HUES64 (cell line): Measurements from ENCODE around the gene AGT.
"Not testable (repeated sequence)": the region's sequence is repeated elsewhere in the genome, so short reads cannot be mapped to it uniquely, and the experiment has no call there.

Source experiments
- H3K27ac ChIP-seq: 2 replicates; pipeline ENCODE4 v1.7.0; 2013; ENCODE audit warnings: low read depth, low read length, inconsistent platforms
- H3K27me3 ChIP-seq: 2 replicates; pipeline ENCODE4 v1.6.1; 2013; ENCODE audit warnings: mild to moderate bottlenecking, low read length; ENCODE audit not compliant: insufficient read depth
- H3K36me3 ChIP-seq: 2 replicates; pipeline ENCODE4 v1.6.1; 2013; ENCODE audit warnings: mild to moderate bottlenecking, low read length; ENCODE audit not compliant: insufficient read depth
- H3K4me1 ChIP-seq: 2 replicates; pipeline ENCODE4 v1.6.1; 2013; ENCODE audit warnings: mild to moderate bottlenecking, low read length, moderate library complexity; ENCODE audit not compliant: insufficient read depth
- H3K4me3 ChIP-seq: 2 replicates; pipeline ENCODE4 v1.5.1; 2013; ENCODE audit warnings: mild to moderate bottlenecking, low read length, moderate library complexity
- H3K9ac ChIP-seq: 2 replicates; pipeline ENCODE4 v1.6.1; 2013; ENCODE audit warnings: mild to moderate bottlenecking, low read depth, low read length
- H3K9me3 ChIP-seq: 2 replicates; pipeline ENCODE4 v1.6.1; 2013; ENCODE audit warnings: low read depth, low read length; ENCODE audit not compliant: insufficient read depth
- WGBS: fragments of 150-250, 120-280 bp; methylation state at CpG from one replicate; pipeline ENCODE4 v1.1.7; 2013; ENCODE audit warnings: missing lambda C conversion rate; 5-methylcytosine and 5-hydroxymethylcytosine counted together

Gene AGT

GRCh38 chr1:230706020-230706699 is 7.8 kb downstream of the AGT start:
- WGBS, result 94% methylated on average over 9 of the region's 9 CpGs

GRCh38 chr1:230705289-230706019 is 8.5 kb downstream of the AGT start:
- H3K9me3 ChIP-seq, result no peaks in the 10 kb centered on the region
- H3K27ac ChIP-seq, result no peak overlapping the region
- no peaks in the 10 kb centered on the region for H3K27me3 ChIP-seq
- H3K4me3 ChIP-seq, result no peak overlapping the region
- no peaks in the 10 kb centered on the region for H3K36me3 ChIP-seq
- 89% methylated on average over 18 of the region's 18 CpGs for WGBS
- H3K4me1 ChIP-seq, result peaks cover 4% of the 10 kb centered on the region; the same call in 1 of the 2 replicates
- H3K9ac ChIP-seq, result no peak overlapping the region

More at GRCh38 chr1:230706020-230706699, 7.8 kb downstream of the AGT start:
- H3K27ac ChIP-seq, result no peak overlapping the region
- H3K36me3 ChIP-seq, result no peaks in the 10 kb centered on the region
- H3K4me3 ChIP-seq, result no peak overlapping the region
- H3K27me3 ChIP-seq, result no peaks in the 10 kb centered on the region
- no peaks in the 10 kb centered on the region for H3K9me3 ChIP-seq
- no peak overlapping the region for H3K9ac ChIP-seq
- peaks cover 4% of the 10 kb centered on the region; the same call in 1 of the 2 replicates for H3K4me1 ChIP-seq

DNA sequence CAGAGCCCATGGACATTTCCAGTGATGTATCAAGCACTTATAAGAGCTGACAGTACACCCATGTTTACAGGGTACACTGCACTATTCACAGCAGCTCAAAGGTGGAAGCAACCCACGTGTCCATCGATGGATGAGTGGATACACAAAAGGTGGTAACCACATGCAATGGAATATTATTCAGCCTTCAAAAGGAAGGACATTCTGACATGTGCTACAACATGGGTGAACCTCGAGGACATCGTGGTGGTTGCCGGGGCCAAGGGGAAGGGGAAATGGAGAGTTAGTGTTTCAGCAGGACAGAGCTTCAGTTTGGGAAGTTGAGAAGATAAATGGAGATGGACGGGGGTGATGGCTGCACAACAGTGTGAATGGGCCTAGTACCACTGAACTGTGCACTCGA is 9.1 kb downstream of the AGT start:
- peaks cover 4% of the 10 kb centered on the region; the same call in 1 of the 2 replicates for H3K4me1 ChIP-seq
- no peak overlapping the region for H3K9ac ChIP-seq
- no peaks in the 10 kb centered on the region for H3K9me3 ChIP-seq
- no peak overlapping the region for H3K27ac ChIP-seq
- no peaks in the 10 kb centered on the region for H3K36me3 ChIP-seq
- H3K4me3 ChIP-seq, result no peak overlapping the region
- 94% methylated on average over 7 of the region's 7 CpGs for WGBS
- H3K27me3 ChIP-seq, result no peaks in the 10 kb centered on the region

GRCh38 chr1:230703679-230704385 is 10.1 kb downstream of the AGT start:
- Histone ChIP-seq H3K4me1 (peaks cover 4% of the 10 kb centered on the region; the same call in 1 of the 2 replicates), H3K9me3 (no peaks in the 10 kb centered on the region), H3K9ac (no peak overlapping the region), H3K4me3 (no peak overlapping the region), H3K27ac (no peak overlapping the region), H3K36me3 (no peaks in the 10 kb centered on the region), H3K27me3 (no peaks in the 10 kb centered on the region)
- WGBS, result 96% methylated on average over 8 of the region's 8 CpGs

DNA sequence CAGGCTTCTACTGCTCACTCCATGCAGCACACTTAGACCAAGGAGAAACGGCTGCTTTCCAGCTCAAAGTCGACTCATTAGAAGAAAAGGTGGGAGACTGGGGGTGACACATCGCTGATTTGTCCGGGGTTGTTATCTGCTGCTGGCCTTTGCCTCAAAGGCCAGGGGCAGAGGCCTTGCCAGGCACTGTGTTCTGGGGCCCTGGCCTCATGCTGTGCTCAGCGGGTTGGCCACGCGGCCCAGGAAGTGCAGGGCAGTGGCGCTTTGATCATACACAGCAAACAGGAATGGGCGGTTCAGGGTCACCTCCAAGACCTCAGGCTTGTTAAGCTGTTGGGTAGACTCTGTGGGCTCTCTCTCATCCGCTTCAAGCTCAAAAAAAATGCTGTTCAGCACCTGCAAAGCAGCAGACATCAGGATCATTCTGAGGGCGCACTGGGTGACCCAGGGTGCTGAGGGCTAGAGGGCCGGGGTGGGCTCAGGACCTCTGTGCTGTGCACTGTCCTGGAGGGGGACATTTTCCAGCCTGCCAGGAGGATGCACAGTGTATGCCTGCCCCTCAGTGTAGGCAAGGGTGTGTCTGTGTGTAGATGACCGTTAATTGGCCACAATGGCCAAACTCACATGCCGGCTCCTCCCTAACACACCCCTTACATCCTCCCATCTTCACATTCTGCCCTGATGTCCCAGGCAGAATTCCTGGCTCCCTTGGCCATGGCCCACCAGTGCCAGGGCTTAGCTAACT is 10.8 kb downstream of the AGT start:
- Histone ChIP-seq H3K9ac (no peak overlapping the region), H3K27me3 (no peaks in the 10 kb centered on the region), H3K4me3 (no peak overlapping the region), H3K4me1 (peaks cover 4% of the 10 kb centered on the region; the same call in 1 of the 2 replicates), H3K36me3 (no peaks in the 10 kb centered on the region), H3K27ac (no peak overlapping the region), H3K9me3 (no peaks in the 10 kb centered on the region)
- WGBS, result 80% methylated on average over 14 of the region's 14 CpGs

- Histone ChIP-seq H3K27ac (no peak overlapping the region), H3K4me3 (no peak overlapping the region)
- WGBS, result 94% methylated on average over 19 of the region's 19 CpGs
Observed at GRCh38 chr1:230701895-230702768, 11.8 kb downstream of the AGT start.

DNA sequence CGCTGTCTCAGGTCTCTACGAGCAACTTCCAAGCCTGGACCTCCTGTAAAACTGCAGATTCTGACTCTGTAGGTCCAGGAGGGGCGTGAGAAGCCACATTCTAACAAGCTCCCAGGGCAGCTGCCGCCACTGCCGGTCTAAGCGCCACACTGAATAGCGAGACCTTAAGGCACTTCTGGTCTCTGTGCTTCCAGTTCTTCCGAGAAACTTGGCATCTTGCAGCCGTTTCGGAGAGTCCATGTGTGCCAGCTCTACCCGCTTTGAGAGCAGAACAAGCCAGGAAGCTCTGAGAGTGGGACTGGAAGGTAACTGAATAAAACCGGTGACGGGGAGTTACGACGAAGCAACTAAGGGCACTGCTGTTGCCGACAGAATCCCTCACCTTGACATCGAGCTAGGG is 12.5 kb downstream of the AGT start:
- no peak overlapping the region for H3K4me3 ChIP-seq
- H3K27ac ChIP-seq, result no peak overlapping the region
- H3K4me1 ChIP-seq, result peaks cover 4% of the 10 kb centered on the region; the same call in 1 of the 2 replicates
- WGBS, result 93% methylated on average over 17 of the region's 17 CpGs
- no peaks in the 10 kb centered on the region for H3K36me3 ChIP-seq
- H3K9ac ChIP-seq, result no peak overlapping the region
- H3K27me3 ChIP-seq, result no peaks in the 10 kb centered on the region
- no peaks in the 10 kb centered on the region for H3K9me3 ChIP-seq

More at GRCh38 chr1:230701895-230702768, 11.8 kb downstream of the AGT start:
- Histone ChIP-seq H3K36me3 (no peaks in the 10 kb centered on the region), H3K4me1 (peaks cover 4% of the 10 kb centered on the region; the same call in 1 of the 2 replicates), H3K9me3 (no peaks in the 10 kb centered on the region), H3K27me3 (no peaks in the 10 kb centered on the region), H3K9ac (no peak overlapping the region)

- no peak overlapping the region for H3K9ac ChIP-seq
- no peak overlapping the region for H3K4me3 ChIP-seq
- peaks cover 4% of the 10 kb centered on the region; the same call in 1 of the 2 replicates for H3K4me1 ChIP-seq
- 95% methylated on average over 4 of the region's 4 CpGs for WGBS
- H3K27ac ChIP-seq, result no peak overlapping the region
- no peaks in the 10 kb centered on the region for H3K27me3 ChIP-seq
- no peaks in the 10 kb centered on the region for H3K9me3 ChIP-seq
- no peaks in the 10 kb centered on the region for H3K36me3 ChIP-seq
Observed at GRCh38 chr1:230700132-230700531, 13.8 kb downstream of the AGT start.

- H3K9ac ChIP-seq, result no peak overlapping the region
- H3K27me3 ChIP-seq, result no peaks in the 10 kb centered on the region
- H3K36me3 ChIP-seq, result no peaks in the 10 kb centered on the region
- no peak overlapping the region for H3K4me3 ChIP-seq
- H3K9me3 ChIP-seq, result no peaks in the 10 kb centered on the region
- WGBS, result 100% methylated on average over 1 of the region's 1 CpG
- H3K4me1 ChIP-seq, result peaks cover 4% of the 10 kb centered on the region; the same call in 1 of the 2 replicates
- H3K27ac ChIP-seq, result no peak overlapping the region
Observed at GRCh38 chr1:230699716-230700115, 14.2 kb downstream of the AGT start.

DNA sequence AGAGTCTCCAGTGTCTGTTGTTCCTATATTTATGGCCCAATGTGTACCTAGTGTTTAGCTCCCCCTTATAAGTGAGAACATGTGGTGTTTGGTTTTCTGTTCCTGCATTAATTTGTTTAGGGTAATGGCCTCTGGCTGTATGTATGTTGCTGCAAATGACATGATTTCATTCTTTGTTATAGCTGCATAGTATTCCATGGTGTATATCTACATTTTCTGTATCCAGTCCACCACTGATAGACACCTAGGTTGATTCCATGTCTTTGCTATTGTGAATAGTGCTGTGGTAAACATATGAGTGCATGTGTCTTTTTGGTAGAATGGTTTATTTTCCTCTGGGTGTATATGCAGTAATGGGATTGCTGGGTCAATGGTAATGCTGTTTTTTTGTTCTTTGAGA is 15.0 kb downstream of the AGT start:
- H3K9me3 ChIP-seq, H3K27ac ChIP-seq, H3K9ac ChIP-seq, H3K4me1 ChIP-seq, H3K4me3 ChIP-seq, H3K27me3 ChIP-seq, H3K36me3 ChIP-seq: not testable (repeated sequence)
